DMS53 (cell line): Measurements from ENCODE around the gene PGM5.
"Not testable (repeated sequence)": the region's sequence is repeated elsewhere in the genome, so short reads cannot be mapped to it uniquely, and the experiment has no call there.

Source experiments
- DNase-seq: peaks from one replicate; lab custom pipeline; 2025; lab: John Stamatoyannopoulos, UW

Gene PGM5

GRCh38 chr9:68356380-68357118 lies at the start of gene PGM5:
Gene PGM5 (plus strand): TSS chr9:68356611. CDS start chr9:68357128, 517 bp downstream.
- DNase-seq: not testable (repeated sequence)

GRCh38 chr9:68307127-68307526 lies 49.3 kb upstream of the PGM5 start:
- not testable (repeated sequence) for DNase-seq

DNA sequence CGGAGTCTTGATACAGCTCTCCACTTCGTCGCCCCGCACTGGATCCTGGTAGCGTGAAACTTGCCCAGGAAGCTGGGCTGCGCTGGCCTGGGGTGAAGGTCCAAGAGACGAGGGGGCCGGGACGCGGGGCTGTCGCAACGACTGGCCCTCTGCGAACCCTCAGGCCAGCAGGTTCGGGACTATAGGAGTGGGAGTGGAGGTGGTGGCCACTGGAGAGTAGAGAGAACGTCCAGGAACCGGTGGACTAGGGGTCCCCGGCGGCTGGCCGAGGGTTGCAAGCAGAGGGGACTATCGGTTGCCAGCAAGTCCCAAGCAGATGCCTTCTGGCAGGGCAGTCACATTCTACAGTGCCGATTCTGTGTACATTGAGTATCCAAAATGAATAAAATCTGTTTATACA lies 48.8 kb upstream of the PGM5 start:
- not testable (repeated sequence) for DNase-seq

GRCh38 chr9:68311208-68311607 lies 45.2 kb upstream of the PGM5 start:
- DNase-seq: not testable (repeated sequence)

DNA sequence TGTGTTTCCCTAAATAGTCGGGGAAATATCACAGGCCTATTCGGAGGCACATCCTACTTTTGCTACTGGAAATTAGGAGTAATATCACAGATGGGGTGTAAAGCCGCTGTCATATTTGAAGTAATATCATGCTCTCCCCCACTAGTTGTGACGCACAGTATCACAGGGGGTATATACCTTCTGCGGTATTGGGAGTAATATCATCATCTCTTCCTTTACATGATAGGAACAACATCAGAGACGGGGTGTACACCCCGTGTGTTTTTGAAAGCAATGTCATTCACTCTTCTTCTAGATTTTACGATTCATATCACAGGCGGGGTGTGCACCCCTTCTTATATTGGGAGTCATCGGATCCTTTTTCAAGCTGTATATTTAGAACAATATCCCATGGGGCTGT lies 38.2 kb upstream of the PGM5 start:
- DNase-seq: not testable (repeated sequence)

DNA sequence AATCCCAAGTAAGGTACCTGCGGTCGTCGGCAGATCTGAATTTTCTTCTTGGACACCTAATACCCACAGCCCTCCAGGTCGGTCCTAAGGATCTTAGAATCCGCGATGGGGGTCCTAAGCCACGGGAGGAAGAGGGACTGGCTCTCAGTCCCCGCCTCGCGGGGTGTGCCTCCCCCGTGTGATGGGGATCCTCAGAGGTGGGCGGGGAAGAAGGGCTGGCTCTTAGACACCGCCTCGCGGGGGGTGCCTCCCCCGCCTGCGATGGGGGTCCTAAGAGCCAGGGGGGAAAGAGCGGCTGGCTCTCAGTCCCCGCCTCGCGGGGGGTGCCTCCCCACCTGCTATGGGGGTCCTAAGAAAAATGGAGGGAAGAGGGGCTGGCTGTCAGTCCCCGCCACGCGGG lies 32.7 kb upstream of the PGM5 start:
- DNase-seq: not testable (repeated sequence)

DNA sequence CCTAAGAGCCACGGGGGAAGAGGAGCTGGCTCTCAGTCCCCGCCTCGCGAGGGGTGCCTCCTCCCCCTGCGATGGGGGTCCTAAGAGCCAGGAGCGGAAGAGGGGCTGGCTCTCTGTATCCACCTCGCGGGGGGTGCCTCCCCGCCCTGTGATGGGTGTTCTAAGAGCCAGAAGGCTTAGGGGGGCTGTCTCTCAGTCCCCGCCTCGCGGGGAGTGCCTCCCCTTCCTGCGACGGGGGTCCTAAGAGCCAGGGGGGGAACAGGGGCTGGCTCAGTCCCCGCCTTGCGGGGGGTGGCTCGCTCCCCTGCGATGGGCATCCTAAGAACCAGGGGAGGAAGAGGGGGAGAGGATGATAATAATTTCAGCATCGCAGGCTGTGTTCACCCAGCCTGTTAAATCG lies 31.9 kb upstream of the PGM5 start:
- DNase-seq: not testable (repeated sequence)

DNA sequence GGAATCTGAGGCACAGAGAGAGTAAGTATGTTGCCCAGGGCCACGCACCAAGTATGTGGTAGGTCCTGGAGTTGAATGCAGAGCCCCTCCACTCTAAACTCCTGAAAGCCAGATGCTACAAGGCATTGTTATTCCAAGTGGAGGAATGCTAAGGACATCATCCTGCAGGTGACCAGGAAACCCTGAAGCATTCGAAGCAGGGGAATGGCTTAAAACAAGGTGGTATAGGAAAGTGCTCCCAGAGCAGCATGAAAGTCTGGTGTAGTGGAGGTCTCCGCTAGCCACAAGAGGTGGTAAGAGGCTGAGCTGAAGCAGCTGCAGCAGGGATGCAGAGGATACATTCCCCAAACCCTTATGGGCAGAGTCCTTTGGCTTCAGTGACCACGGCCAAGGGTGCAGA lies 27.3 kb upstream of the PGM5 start:
- not testable (repeated sequence) for DNase-seq

GRCh38 chr9:68330531-68331173 lies 25.8 kb upstream of the PGM5 start:
- DNase-seq: not testable (repeated sequence)

DNA sequence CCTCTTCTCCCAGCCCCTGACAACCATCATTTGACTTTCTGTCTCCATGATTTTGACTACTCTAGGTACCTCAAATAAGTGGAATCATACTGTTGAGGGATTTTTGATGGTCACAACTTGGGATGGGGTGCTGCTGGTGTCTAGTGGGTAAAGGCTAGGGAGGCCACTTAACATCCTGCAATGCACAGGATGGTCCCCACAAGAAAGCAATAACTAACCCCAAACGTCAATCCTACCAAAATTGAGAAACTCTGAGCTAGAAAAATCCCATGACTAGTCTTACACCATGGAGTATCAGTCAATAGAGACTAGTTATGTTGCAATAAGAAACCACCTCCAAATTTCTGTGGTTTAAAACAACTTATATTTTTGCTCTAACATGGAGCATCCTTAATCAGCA lies 24.3 kb upstream of the PGM5 start:
- not testable (repeated sequence) for DNase-seq

GRCh38 chr9:68335935-68336334 lies 20.5 kb upstream of the PGM5 start:
- not testable (repeated sequence) for DNase-seq

GRCh38 chr9:68336639-68337339 lies 19.6 kb upstream of the PGM5 start:
- DNase-seq: not testable (repeated sequence)

DNA sequence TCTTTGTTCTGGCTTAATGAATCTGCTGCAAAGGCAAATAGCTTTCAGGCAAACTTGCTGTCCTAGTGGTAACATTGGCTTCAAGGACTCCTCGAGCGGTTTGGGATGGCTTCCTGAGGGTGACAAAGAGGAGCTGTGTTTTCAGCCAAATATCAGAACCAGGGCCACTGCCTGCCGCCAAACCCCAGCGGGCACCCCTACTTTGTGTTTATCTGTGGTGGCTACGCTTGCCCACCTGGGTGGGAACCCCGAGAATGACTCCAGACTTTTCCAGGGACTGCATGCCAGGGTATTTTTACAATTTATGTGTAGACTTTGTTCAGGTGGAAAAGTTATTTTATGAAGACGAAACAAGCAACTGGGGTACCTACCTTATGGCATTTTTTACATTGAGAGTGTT lies 18.4 kb upstream of the PGM5 start:
- not testable (repeated sequence) for DNase-seq

- not testable (repeated sequence) for DNase-seq
Observed at GRCh38 chr9:68342265-68343025, 14.0 kb upstream of the PGM5 start.

GRCh38 chr9:68343242-68343641 lies 13.2 kb upstream of the PGM5 start:
- not testable (repeated sequence) for DNase-seq

DNA sequence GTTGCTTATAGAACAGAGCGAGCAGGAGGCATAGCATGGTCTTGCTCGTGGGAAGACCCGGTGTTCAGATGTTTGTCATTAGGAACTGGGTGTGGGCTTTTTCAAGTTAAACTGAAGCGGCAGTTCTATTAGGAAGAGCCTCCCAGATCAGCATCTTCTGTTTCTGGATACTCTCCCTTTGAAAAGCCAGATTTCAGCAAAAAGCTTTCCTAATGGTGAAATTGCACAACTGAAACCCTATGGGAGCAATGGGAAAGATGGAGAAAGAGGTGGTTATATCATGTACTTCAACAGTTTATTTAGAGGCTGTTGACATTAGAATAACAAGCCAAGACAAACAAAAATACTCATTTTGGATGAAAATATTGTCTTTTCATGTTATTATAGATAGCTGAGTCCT lies 12.4 kb upstream of the PGM5 start:
- not testable (repeated sequence) for DNase-seq

DNA sequence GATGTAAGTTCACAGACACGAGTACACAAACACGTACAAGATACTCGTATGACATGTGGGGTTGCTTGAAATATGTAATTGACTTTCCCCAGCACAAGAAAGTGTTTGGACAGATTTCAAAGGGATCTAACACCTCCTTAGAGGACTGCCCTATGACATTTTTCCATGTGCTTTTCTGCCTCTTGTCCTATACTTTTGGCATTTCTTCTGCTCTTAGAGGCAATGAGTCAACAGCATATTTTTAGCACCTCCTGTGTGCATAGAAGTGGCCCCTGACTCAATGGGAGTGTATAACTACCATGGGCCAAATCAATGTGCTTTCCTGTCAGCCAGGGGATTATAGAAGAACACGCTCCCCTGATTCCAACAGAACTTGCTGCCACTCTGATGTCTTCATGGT lies 4.7 kb upstream of the PGM5 start:
- DNase-seq: not testable (repeated sequence)

DNA sequence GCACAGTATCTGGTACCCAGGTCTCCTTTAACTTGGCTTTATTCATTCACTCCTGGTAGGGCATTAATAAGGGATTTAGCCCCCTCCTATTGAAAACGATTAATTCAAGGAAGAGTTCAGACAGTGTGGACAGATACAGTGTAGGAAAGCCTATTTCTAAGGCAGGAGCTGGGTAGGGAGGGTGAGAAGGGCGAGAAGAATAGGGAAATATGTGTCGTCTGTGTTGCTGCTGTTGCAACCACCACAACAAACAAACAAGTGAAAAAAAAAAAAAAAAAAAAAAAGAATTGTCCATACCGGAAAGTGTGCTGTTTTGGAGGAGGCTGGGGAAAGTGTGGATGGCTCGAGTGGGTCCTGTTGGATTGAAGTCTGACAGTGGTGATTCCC lies 425 bp upstream of the PGM5 start:
- DNase-seq: not testable (repeated sequence)

GRCh38 chr9:68357119-68357714 lies 806 bp downstream of the PGM5 start:
- not testable (repeated sequence) for DNase-seq

- DNase-seq: not testable (repeated sequence)
Observed at GRCh38 chr9:68366933-68367547, 10.6 kb downstream of the PGM5 start.

GRCh38 chr9:68375789-68376188 lies 19.4 kb downstream of the PGM5 start:
- DNase-seq: not testable (repeated sequence)
